Neuronal stem cell (in vitro differentiated cells): ENCODE results near the gene GRID1.

ENCODE experiments used
- DNase-seq: peaks from one replicate; pipeline ENCODE4 v3.0.0-alpha.2; 2013; ENCODE audit warnings: low spot score
- H2AFZ ChIP-seq: one replicate; pipeline ENCODE4 v1.6.1; 2013; ENCODE audit warnings: mild to moderate bottlenecking, low read length, inconsistent platforms
- H2AK5ac ChIP-seq: 2 replicates; pipeline ENCODE4 v1.6.1; 2013; ENCODE audit warnings: low read depth, mild to moderate bottlenecking, inconsistent platforms, low read length, moderate library complexity, mixed read lengths
- H2BK120ac ChIP-seq: 2 replicates; pipeline ENCODE4 v1.6.1; 2013; ENCODE audit warnings: low read depth, mild to moderate bottlenecking, inconsistent platforms, low read length, moderate library complexity, mixed read lengths
- H2BK12ac ChIP-seq: one replicate; pipeline ENCODE4 v1.6.1; 2013; ENCODE audit warnings: low read length, inconsistent platforms
- H2BK15ac ChIP-seq: 2 replicates; pipeline ENCODE4 v1.6.1; 2013; ENCODE audit warnings: mild to moderate bottlenecking, low read length, inconsistent platforms, mixed read lengths
- H2BK5ac ChIP-seq: one replicate; pipeline ENCODE4 v1.6.1; 2013; ENCODE audit warnings: inconsistent platforms, mild to moderate bottlenecking, low read length, moderate library complexity
- H3K14ac ChIP-seq: one replicate; pipeline ENCODE4 v1.6.1; 2013; ENCODE audit warnings: low read length, inconsistent platforms
- H3K18ac ChIP-seq: 2 replicates; pipeline ENCODE4 v1.6.1; 2013; ENCODE audit warnings: low read length, inconsistent platforms
- H3K23ac ChIP-seq: 2 replicates; pipeline ENCODE4 v1.6.1; 2013; ENCODE audit warnings: low read depth, mild to moderate bottlenecking, mixed read lengths, low read length, inconsistent platforms; ENCODE audit not compliant: poor library complexity
- H3K27ac ChIP-seq: replicated peaks from 3 replicates; pipeline ENCODE4 v1.5.1; 2013; ENCODE audit warnings: low read length, inconsistent platforms
- H3K27me3 ChIP-seq, 3 experiments: 2 replicates each; pipeline ENCODE4 v1.6.1; 2013; ENCODE audit warnings: low read length in 3 of 3, mild to moderate bottlenecking in 2 of 3, inconsistent platforms in 1 of 3, low read depth in 1 of 3, mixed read lengths in 1 of 3, moderate library complexity in 1 of 3; ENCODE audit not compliant: control insufficient read depth in 3 of 3, insufficient read depth in 3 of 3
- H3K36me3 ChIP-seq, 2 donors: replicated peaks in 1 of 2; 2 replicates each; pipeline ENCODE4 v1.6.1; 2013; ENCODE audit warnings: low read length in 2 of 2; ENCODE audit not compliant: control insufficient read depth in 2 of 2, insufficient read depth in 2 of 2
- H3K4ac ChIP-seq: 2 replicates; pipeline ENCODE4 v1.6.1; 2013; ENCODE audit warnings: inconsistent platforms, mild to moderate bottlenecking, low read length, moderate library complexity
- H3K4me1 ChIP-seq, 2 donors: 1 replicate in 1 of 2; 2 replicates in 1 of 2; pipeline ENCODE4 v1.6.1; 2013; ENCODE audit warnings: low read length in 2 of 2, low read depth in 1 of 2; ENCODE audit not compliant: control insufficient read depth in 2 of 2, insufficient read depth in 1 of 2
- H3K4me2 ChIP-seq: one replicate; pipeline ENCODE4 v1.6.1; 2013; ENCODE audit warnings: mild to moderate bottlenecking, low read length, inconsistent platforms; ENCODE audit not compliant: insufficient read depth, poor library complexity, severe bottlenecking
- H3K4me3 ChIP-seq, 2 donors: 2 replicates each; pipeline ENCODE4 v1.5.1; 2013; ENCODE audit warnings: low read length in 2 of 2, mild to moderate bottlenecking in 2 of 2, inconsistent platforms in 1 of 2, moderate library complexity in 1 of 2
- H3K79me1 ChIP-seq: one replicate; pipeline ENCODE4 v1.6.1; 2013; ENCODE audit warnings: low read depth, mild to moderate bottlenecking, inconsistent platforms, low read length, moderate library complexity
- H3K9ac ChIP-seq: one replicate; pipeline ENCODE4 v1.6.1; 2013; ENCODE audit warnings: mild to moderate bottlenecking, low read depth, low read length, inconsistent platforms; ENCODE audit not compliant: poor library complexity
- H3K9me3 ChIP-seq, 2 donors: replicated peaks in 1 of 2; 2 replicates each; pipeline versions ENCODE3 to v1.6.1; 2013; ENCODE audit warnings: low read length in 2 of 2, mild to moderate bottlenecking in 2 of 2, inconsistent platforms in 1 of 2, low read depth in 1 of 2, mixed read lengths in 1 of 2, moderate library complexity in 1 of 2; ENCODE audit not compliant: control insufficient read depth in 2 of 2, insufficient read depth in 1 of 2
- H4K8ac ChIP-seq: one replicate; pipeline ENCODE4 v1.6.1; 2013; ENCODE audit warnings: low read depth, mild to moderate bottlenecking, inconsistent platforms, low read length, moderate library complexity
- H4K91ac ChIP-seq: one replicate; pipeline ENCODE4 v1.6.1; 2013; ENCODE audit warnings: low read length, low read depth, mild to moderate bottlenecking, inconsistent platforms; ENCODE audit not compliant: poor library complexity
- WGBS, 2 donors: extraction: QIAGEN DNeasy Blood & Tissue Kit; methylation state at CpG; one replicate each; pipeline ENCODE4 v1.1.7; 2013; ENCODE audit warnings: missing lambda C conversion rate in 2 of 2, mixed read lengths in 1 of 2; ENCODE audit not compliant: insufficient read length in 2 of 2, insufficient replicate concordance in 1 of 2; ENCODE audit errors: extremely low coverage in 2 of 2; 5-methylcytosine and 5-hydroxymethylcytosine counted together

The GRID1 gene

DNA sequence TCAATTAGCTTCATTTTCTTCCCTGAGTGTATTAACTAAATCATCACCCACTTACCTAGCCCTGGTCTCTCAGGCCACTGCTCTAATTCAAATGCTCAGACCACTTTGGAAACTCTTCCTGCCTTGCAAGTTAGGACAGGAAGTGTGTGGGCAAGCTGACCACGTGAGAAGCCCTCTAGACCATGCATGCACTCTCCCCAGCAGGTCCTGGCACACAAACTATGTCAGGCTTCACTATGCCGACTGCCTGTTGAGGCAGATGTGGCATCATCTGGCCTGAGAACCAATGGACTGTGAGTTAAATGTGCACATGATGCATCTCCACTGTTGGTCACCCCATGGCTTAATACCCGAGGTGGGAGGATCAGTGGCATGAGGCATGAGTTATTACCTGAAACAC is 439.6 kb downstream of the GRID1 start:
- WGBS, 2 donors, result no CpG with 5 or more reads among the region's 3 CpGs
- H3K27me3 ChIP-seq, result no peaks in the 10 kb centered on the region
- no peaks in the 10 kb centered on the region for H3K79me1 ChIP-seq
- H3K14ac ChIP-seq, result no peak overlapping the region
- no peaks in the 10 kb centered on the region for H3K9me3 ChIP-seq
- H3K4me1 ChIP-seq, result no peaks in the 10 kb centered on the region
- no peaks in the 10 kb centered on the region for H3K36me3 ChIP-seq
- no peak overlapping the region for H3K9ac ChIP-seq
- H3K23ac ChIP-seq, result no peak overlapping the region
- H2BK5ac ChIP-seq, result no peak overlapping the region
- H3K4me3 ChIP-seq, result no peak overlapping the region
- no peak overlapping the region for H2AFZ ChIP-seq
- H2AK5ac ChIP-seq, result no peak overlapping the region
- no peak for DNase-seq
- no peak overlapping the region for H2BK15ac ChIP-seq
- H2BK120ac ChIP-seq, result no peak overlapping the region
- no peak overlapping the region for H4K91ac ChIP-seq
- H3K4ac ChIP-seq, result no peak overlapping the region
- no peak overlapping the region for H3K27ac ChIP-seq
- no peak overlapping the region for H3K18ac ChIP-seq
- H2BK12ac ChIP-seq, result no peak overlapping the region
- no peak overlapping the region for H3K4me2 ChIP-seq
- no peak overlapping the region for H4K8ac ChIP-seq

DNA sequence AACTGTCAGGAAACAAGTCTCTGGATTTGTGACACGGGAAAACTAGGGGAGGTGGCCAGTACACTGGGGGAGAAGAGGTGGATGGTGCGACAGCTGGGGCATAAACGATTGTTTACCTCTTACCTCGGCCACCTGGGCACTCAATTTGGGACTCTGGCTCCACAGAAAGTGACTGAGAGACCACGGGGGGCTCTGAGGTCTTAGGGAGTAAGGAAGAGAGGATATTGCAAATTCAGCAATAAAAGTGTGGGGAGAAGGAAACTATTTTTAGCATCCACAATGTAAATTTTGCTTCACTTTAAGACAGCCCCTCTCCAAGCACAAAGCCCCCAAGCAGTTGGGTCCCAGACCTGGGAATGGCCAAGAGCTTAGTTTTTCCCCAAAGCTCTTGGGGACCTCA is 440.5 kb downstream of the GRID1 start:
- Histone ChIP-seq H3K18ac (no peak overlapping the region), H2AFZ (no peak overlapping the region), H3K4me1 (no peaks in the 10 kb centered on the region), H4K91ac (no peak overlapping the region), H3K23ac (no peak overlapping the region), H2AK5ac (no peak overlapping the region), H3K79me1 (no peaks in the 10 kb centered on the region), H2BK120ac (no peak overlapping the region), H3K14ac (no peak overlapping the region), H3K27ac (no peak overlapping the region), H3K36me3 (no peaks in the 10 kb centered on the region), H3K4ac (no peak overlapping the region), H3K4me3 (no peak overlapping the region), H3K4me2 (no peak overlapping the region), H2BK15ac (no peak overlapping the region), H2BK5ac (no peak overlapping the region), H3K9me3 (no peaks in the 10 kb centered on the region), H2BK12ac (no peak overlapping the region), H3K27me3 (no peaks in the 10 kb centered on the region), H4K8ac (no peak overlapping the region), H3K9ac (no peak overlapping the region)
- WGBS, 2 donors, result no CpG with 5 or more reads among the region's 5 CpGs
- no peak for DNase-seq

DNA sequence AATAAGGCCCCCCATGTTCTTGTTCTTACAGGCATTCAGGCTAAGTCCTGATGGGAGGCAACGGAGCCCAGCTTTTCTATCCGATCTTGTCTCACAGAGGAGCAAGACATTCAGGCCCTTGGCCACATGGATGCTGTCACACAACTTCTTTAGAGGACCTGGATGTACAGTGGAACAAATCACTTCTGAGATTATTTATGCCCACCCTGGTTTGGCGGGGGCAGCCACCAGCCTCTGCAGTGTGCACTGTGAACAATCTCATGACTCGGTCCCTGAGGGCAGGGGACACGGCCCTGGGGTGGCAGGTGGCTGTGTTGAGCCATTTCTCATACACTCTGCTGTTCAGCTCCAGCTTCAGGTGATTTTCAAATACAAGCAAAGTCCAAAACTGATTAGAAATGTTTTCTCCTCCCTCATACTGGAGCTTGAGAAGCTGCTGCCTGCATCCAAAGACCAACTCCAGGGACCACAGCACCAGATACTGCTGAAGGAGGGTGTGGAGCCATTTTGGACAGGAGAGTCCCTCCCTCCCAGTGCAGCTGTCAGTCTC is 441.3 kb downstream of the GRID1 start:
- H3K23ac ChIP-seq, result no peak overlapping the region
- WGBS, 2 donors, result no CpG with 5 or more reads among the region's 5 CpGs

DNA sequence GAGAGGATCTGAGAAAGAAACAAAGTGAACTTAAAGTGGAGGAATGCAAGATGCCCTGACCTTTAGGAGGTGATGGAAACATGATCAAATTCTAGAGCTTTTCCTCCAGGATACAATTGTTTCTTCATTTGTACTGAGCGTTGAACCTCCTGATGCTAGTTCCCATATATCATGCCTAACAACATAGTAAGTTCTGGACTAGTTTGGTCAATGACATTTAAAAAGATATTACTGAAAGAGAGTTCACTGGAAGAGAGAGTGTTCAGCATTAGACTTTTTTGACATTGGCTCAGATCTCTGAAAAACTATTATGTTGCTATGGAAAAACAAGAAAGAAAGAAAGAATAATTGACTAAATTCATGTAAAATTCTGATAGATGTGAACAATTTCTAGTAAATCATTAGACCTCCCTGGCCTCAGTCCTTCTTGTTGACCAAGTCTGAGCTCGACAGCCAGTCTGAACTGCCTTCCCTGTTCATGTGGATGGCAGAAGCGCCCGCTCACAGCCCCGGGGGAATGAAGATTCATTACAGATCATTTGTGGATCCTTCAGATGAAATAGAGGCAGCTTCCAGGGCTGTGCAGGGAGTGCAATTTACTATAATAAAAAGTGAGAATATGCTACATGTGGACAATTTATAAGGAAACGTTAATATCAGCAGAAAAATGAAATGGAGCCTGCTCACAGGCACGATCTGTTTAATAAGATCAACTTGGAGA is 442.1 kb downstream of the GRID1 start:
- Histone ChIP-seq H4K8ac (no peak overlapping the region), H3K4me2 (no peak overlapping the region), H3K79me1 (no peaks in the 10 kb centered on the region), H3K23ac (no peak overlapping the region), H4K91ac (no peak overlapping the region), H2BK120ac (no peak overlapping the region), H2AFZ (no peak overlapping the region), H3K4me3 (no peak overlapping the region), H3K36me3 (no peaks in the 10 kb centered on the region), H3K27me3 (no peaks in the 10 kb centered on the region), H3K27ac (no peak overlapping the region), H2BK12ac (no peak overlapping the region), H2BK15ac (no peak overlapping the region), H3K9ac (no peak overlapping the region), H3K9me3 (no peaks in the 10 kb centered on the region), H3K4ac (no peak overlapping the region), H2AK5ac (no peak overlapping the region), H3K18ac (no peak overlapping the region), H3K4me1 (peaks cover 0 to 2% of the 10 kb centered on the region in 2 donors), H3K14ac (no peak overlapping the region), H2BK5ac (no peak overlapping the region)
- no peak for DNase-seq
- WGBS, 2 donors, result no CpG with 5 or more reads among the region's 7 CpGs

More for the DNA sequence above, 441.3 kb downstream of the GRID1 start:
- Histone ChIP-seq H3K4me1 (no peaks in the 10 kb centered on the region), H2AFZ (no peak overlapping the region), H3K9ac (no peak overlapping the region), H3K27me3 (no peaks in the 10 kb centered on the region), H2BK120ac (no peak overlapping the region), H2BK5ac (no peak overlapping the region), H3K9me3 (no peaks in the 10 kb centered on the region), H4K8ac (no peak overlapping the region), H3K79me1 (no peaks in the 10 kb centered on the region), H3K27ac (no peak overlapping the region), H3K18ac (no peak overlapping the region), H4K91ac (peak overlapping the region; percentile 16), H2AK5ac (no peak overlapping the region), H2BK12ac (no peak overlapping the region), H3K14ac (peak overlapping the region; percentile 40), H3K4me3 (no peak overlapping the region), H3K36me3 (no peaks in the 10 kb centered on the region), H2BK15ac (no peak overlapping the region), H3K4me2 (no peak overlapping the region), H3K4ac (no peak overlapping the region)
- no peak for DNase-seq
